DOHH2 (cell line): ENCODE results near the gene PDE7B.

ENCODE experiments used
- EZH2phosphoT487 ChIP-seq: fragments of 200-600 bp; sonication (generic); IDR thresholded peaks from 2 replicates; pipeline ENCODE4 v1.6.1; 2017; ENCODE audit warnings: borderline replicate concordance, mild to moderate bottlenecking, antibody characterized with exemption, low read length, moderate library complexity, mixed read lengths
- TF ChIP-seq, protein P1 (sequence below): fragments of 200-600 bp; sonication (generic); IDR thresholded peaks from one replicate; pipeline ENCODE4 v1.5.1; 2014; ENCODE audit warnings: antibody characterized with exemption, mild to moderate bottlenecking, low read depth, low read length; ENCODE audit not compliant: poor library complexity, severe bottlenecking

GRCh38 chr6:135938576-135939207 lies 87.2 kb downstream of the PDE7B start:
- TF ChIP-seq, protein P1, sequence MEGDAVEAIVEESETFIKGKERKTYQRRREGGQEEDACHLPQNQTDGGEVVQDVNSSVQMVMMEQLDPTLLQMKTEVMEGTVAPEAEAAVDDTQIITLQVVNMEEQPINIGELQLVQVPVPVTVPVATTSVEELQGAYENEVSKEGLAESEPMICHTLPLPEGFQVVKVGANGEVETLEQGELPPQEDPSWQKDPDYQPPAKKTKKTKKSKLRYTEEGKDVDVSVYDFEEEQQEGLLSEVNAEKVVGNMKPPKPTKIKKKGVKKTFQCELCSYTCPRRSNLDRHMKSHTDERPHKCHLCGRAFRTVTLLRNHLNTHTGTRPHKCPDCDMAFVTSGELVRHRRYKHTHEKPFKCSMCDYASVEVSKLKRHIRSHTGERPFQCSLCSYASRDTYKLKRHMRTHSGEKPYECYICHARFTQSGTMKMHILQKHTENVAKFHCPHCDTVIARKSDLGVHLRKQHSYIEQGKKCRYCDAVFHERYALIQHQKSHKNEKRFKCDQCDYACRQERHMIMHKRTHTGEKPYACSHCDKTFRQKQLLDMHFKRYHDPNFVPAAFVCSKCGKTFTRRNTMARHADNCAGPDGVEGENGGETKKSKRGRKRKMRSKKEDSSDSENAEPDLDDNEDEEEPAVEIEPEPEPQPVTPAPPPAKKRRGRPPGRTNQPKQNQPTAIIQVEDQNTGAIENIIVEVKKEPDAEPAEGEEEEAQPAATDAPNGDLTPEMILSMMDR: peak; percentile 19
- TF ChIP-seq EZH2phosphoT487: no peak
